ENCODE data around the gene OXTR.

DNA sequence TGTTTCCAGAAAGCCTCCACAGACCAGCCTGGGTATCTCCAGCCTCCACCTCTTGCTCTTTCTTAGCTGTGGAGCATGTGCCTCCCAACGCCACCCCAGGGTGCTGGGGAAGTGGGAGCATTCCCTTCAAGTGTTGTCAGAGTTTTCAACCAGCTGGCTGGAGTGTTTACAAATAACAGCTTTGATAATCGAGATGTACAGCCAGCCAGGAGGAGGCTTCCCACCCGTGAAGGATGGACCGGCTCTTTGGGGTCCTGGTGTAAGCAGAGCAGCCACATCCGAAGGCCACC is 8.5 kb upstream of the OXTR start:
- TF ChIP-seq, protein P1, sequence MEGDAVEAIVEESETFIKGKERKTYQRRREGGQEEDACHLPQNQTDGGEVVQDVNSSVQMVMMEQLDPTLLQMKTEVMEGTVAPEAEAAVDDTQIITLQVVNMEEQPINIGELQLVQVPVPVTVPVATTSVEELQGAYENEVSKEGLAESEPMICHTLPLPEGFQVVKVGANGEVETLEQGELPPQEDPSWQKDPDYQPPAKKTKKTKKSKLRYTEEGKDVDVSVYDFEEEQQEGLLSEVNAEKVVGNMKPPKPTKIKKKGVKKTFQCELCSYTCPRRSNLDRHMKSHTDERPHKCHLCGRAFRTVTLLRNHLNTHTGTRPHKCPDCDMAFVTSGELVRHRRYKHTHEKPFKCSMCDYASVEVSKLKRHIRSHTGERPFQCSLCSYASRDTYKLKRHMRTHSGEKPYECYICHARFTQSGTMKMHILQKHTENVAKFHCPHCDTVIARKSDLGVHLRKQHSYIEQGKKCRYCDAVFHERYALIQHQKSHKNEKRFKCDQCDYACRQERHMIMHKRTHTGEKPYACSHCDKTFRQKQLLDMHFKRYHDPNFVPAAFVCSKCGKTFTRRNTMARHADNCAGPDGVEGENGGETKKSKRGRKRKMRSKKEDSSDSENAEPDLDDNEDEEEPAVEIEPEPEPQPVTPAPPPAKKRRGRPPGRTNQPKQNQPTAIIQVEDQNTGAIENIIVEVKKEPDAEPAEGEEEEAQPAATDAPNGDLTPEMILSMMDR (IDR thresholded peaks at IDR 0.05): no peak
- no peak for TF ChIP-seq POLR2A (IDR thresholded peaks at IDR 0.05; ENCODE audit: low read depth)

All from esophagus muscularis mucosa (tissue), 3 donors.